Kidney (tissue), 14 donors: ENCODE data around the gene DNAJC9. TPM values are rescaled to one million over a fixed set of nuclear protein-coding genes. Genes with fewer than 3 reads are reported as not detected.

Experiments
- DNase-seq, 5 donors: peaks; one replicate each; pipeline ENCODE4 v3.0.0-alpha.2; 2013 to 2020
- FAIRE-seq: peaks from 2 replicates; lab custom pipeline; 2012; peaks lifted over from hg19 to GRCh38; lab: Jason Lieb, UNC
- H3K27ac ChIP-seq, 2 donors: one replicate each; pipeline ENCODE4 v1.7.0; 2013; ENCODE audit warnings: low read depth in 2 of 2, low read length in 2 of 2, inconsistent platforms in 1 of 2
- H3K27me3 ChIP-seq: one replicate; pipeline ENCODE4 v1.7.1; 2013; ENCODE audit warnings: low read length, inconsistent platforms; ENCODE audit not compliant: control insufficient read depth, insufficient read depth
- H3K36me3 ChIP-seq, 3 donors: one replicate each; pipeline versions ENCODE4 v1.7.0 to v1.7.1; 2013; ENCODE audit warnings: low read length in 3 of 3, control low read depth in 1 of 3, inconsistent platforms in 1 of 3; ENCODE audit not compliant: insufficient read depth in 3 of 3, control insufficient read depth in 2 of 3
- H3K4me1 ChIP-seq, 3 donors: one replicate each; pipeline versions ENCODE4 v1.7.0 to v1.7.1; 2013; ENCODE audit warnings: low read length in 3 of 3, inconsistent platforms in 1 of 3, low read depth in 1 of 3; ENCODE audit not compliant: control insufficient read depth in 2 of 3, insufficient read depth in 2 of 3
- H3K4me3 ChIP-seq, 3 donors: one replicate each; pipeline versions ENCODE4 v1.7.0 to v1.8.1; 2013; ENCODE audit warnings: low read length in 3 of 3, control low read depth in 1 of 3, inconsistent platforms in 1 of 3
- H3K9ac ChIP-seq, 3 donors: one replicate each; pipeline versions ENCODE4 v1.7.0 to v1.7.1; 2013; ENCODE audit warnings: low read length in 3 of 3, control low read depth in 1 of 3, inconsistent platforms in 1 of 3
- H3K9me3 ChIP-seq, 3 donors: one replicate each; pipeline versions ENCODE4 v1.7.0 to v1.7.1; 2013; ENCODE audit warnings: low read length in 3 of 3, control low read depth in 1 of 3, inconsistent platforms in 1 of 3; ENCODE audit not compliant: control insufficient read depth in 2 of 3, insufficient read depth in 1 of 3
- CTCF ChIP-seq: IDR thresholded peaks from 3 replicates; pipeline ENCODE4 v1.5.1; 2012; ENCODE audit warnings: mild to moderate bottlenecking, moderate library complexity, borderline replicate concordance; ENCODE audit not compliant: insufficient read depth; ENCODE audit errors: extremely low read depth
- intact Hi-C: fragments of 100-400 bp; cut with DNase I; formaldehyde crosslinking; loops from one replicate; pipeline ENCODE4 v1.11.1; 2022
- polyA plus RNA-seq: library from polyadenylated mRNA; stranded (reverse); fragments of 350-450 nt; fragmentation: Illumina TruSeq; extraction: RNeasy Lipid Tissue Mini Kit (QIAGEN cat#74804); gene quantifications from one replicate; pipeline ENCODE4 v1.2.3, GENCODE V29; 2014; ENCODE audit warnings: low read depth, low replicate concordance; ENCODE audit not compliant: insufficient read depth
- total RNA-seq: library from RNA; stranded (reverse); fragmentation: NEBNext Ultra II Directional; extraction: Animal tissue kit (Norgen Biotek cat#: 25700); gene quantifications from one replicate; pipeline ENCODE4 v1.2.1, GENCODE V29; 2021
- donor health status: control.
- donor health status: control.
- donor health status: control.
- donor health status: control.
- donor health status: control.
- donor health status: DM: yes; HTN: yes; CAD: no.
- donor health status: Normal renal cell carcinoma (clear cell type).

DNAJC9 gene
- total and polyA plus RNA-seq, 2 donors from 2014 or later, result 9.2 to 13.9 TPM

GRCh38 chr10:73244866-73245477 is 2.1 kb downstream of the DNAJC9 start:
- H3K9ac ChIP-seq, result no peak overlapping the region
- H3K9me3 ChIP-seq, result no peaks in the 10 kb centered on the region
- H3K36me3 ChIP-seq, result peaks cover 6 to 15% (median 12%) of the 10 kb centered on the region in 3 donors
- peaks cover 0 to 9% (median 7%) of the 10 kb centered on the region in 3 donors for H3K4me1 ChIP-seq
- intact Hi-C loops, result no loop called here
- DNase-seq (no peak), FAIRE-seq (no peak)
- H3K27ac ChIP-seq, result no peak overlapping the region
- no peaks in the 10 kb centered on the region for H3K27me3 ChIP-seq
- H3K4me3 ChIP-seq, result no peak overlapping the region
- no peak for TF ChIP-seq CTCF

- H3K9ac ChIP-seq, result no peak overlapping the region
- H3K27ac ChIP-seq, result no peak overlapping the region
- FAIRE-seq (no peak), DNase-seq (no peak)
- H3K4me1 ChIP-seq, result no peaks in the 10 kb centered on the region
- no peak for TF ChIP-seq CTCF
- intact Hi-C loops, result no loop called here
- H3K27me3 ChIP-seq, result no peaks in the 10 kb centered on the region
- H3K4me3 ChIP-seq, result no peak overlapping the region
- peaks cover 7 to 21% (median 13%) of the 10 kb centered on the region in 3 donors for H3K36me3 ChIP-seq
- no peaks in the 10 kb centered on the region for H3K9me3 ChIP-seq
These were observed 7.1 kb downstream of the DNAJC9 start for GRCh38 chr10:73239908-73240307.

- no peaks in the 10 kb centered on the region for H3K4me1 ChIP-seq
- no peak overlapping the region for H3K27ac ChIP-seq
- intact Hi-C loops, result no loop called here
- DNase-seq (no peak), FAIRE-seq (no peak)
- H3K36me3 ChIP-seq, result peaks cover 6 to 25% (median 12%) of the 10 kb centered on the region in 3 donors
- no peak for TF ChIP-seq CTCF
- no peaks in the 10 kb centered on the region for H3K9me3 ChIP-seq
- H3K27me3 ChIP-seq, result no peaks in the 10 kb centered on the region
- no peak overlapping the region for H3K9ac ChIP-seq
- no peak overlapping the region for H3K4me3 ChIP-seq
These were observed 8.0 kb downstream of the DNAJC9 start for GRCh38 chr10:73238990-73239566.
